ENCODE results near the gene KLHL30. TPM values are rescaled to one million over a fixed set of nuclear protein-coding genes. Genes with fewer than 3 reads are reported as not detected.

Gene KLHL30
- total RNA-seq, 1 experiment from 2014 or later = not detected

DNA sequence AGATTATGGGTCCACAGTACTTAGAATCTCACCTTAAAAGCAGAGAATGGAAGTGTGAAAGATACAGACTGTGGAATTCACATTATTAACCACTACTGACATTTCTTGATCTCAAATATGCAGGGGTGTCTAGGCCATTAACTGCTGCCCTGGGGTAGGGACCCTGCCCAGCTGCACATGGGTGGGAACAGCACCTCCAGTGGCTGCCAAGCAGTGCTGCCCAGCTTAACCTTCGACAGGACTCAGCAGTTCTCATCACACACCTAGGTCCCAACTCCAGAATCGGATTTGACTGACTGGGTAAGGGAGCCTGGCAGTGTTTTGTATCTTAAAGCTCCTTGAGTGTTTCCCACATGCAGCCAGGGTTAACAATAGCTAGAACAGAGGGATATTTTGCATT, 35.2 kb downstream of the KLHL30 start:
- DNase-seq = no peak
- Histone ChIP-seq H3K79me2 (ENCODE audit: insufficient read depth, low read length) (no peaks in the 10 kb centered on the region), H3K18ac (ENCODE audit: insufficient read length, low read depth, low read length) (no peak overlapping the region), H3K4me2 (ENCODE audit: insufficient read depth, insufficient read length, low read length) (no peak overlapping the region), H4K20me1 (ENCODE audit: control insufficient read depth, insufficient read depth, insufficient read length) (no peaks in the 10 kb centered on the region), H2BK15ac (ENCODE audit: low read depth, low read length) (no peak overlapping the region), H3K14ac (ENCODE audit: insufficient read depth, low read length) (no peak overlapping the region), H3K27me3 (ENCODE audit: insufficient read depth, low read length) (no peaks in the 10 kb centered on the region), H4K5ac (ENCODE audit: insufficient read length, low read depth, low read length) (no peak overlapping the region), H3K23me2 (ENCODE audit: insufficient read length, low read depth, low read length, poor library complexity, severe bottlenecking) (no peaks in the 10 kb centered on the region), H2BK120ac (ENCODE audit: low read depth, low read length, poor library complexity, severe bottlenecking) (no peak overlapping the region), H3K4ac (ENCODE audit: low read depth, low read length) (no peak overlapping the region), H3K79me1 (ENCODE audit: insufficient read depth, low read depth, low read length, poor library complexity, severe bottlenecking) (no peaks in the 10 kb centered on the region), H4K8ac (replicated peaks; ENCODE audit: insufficient read length, low read depth, low read length) (no peak overlapping the region), H3K9me3 (ENCODE audit: control insufficient read depth, low read depth, low read length) (no peaks in the 10 kb centered on the region), H2BK20ac (ENCODE audit: low read depth, low read length, poor library complexity, severe bottlenecking) (no peak overlapping the region), H3K56ac (ENCODE audit: insufficient read length, low read depth, low read length) (no peak overlapping the region), H3T11ph (ENCODE audit: low read length) (no peak overlapping the region), H2AK5ac (ENCODE audit: insufficient read length, low read length) (no peak overlapping the region), H2AFZ (ENCODE audit: low read length) (no peak overlapping the region), H3K9ac (ENCODE audit: extremely low read depth, insufficient read length, low read length) (no peak overlapping the region), H2BK5ac (ENCODE audit: insufficient read length, low read length) (no peak overlapping the region), H3K27ac (ENCODE audit: insufficient read length, low read depth, low read length) (no peak overlapping the region), H3K23ac (ENCODE audit: insufficient read length, low read depth, low read length) (no peak overlapping the region), H4K91ac (ENCODE audit: insufficient read length, low read depth, low read length) (no peak overlapping the region), H3K4me1 (ENCODE audit: insufficient read depth, low read length) (no peaks in the 10 kb centered on the region), H2BK12ac (ENCODE audit: insufficient read length, low read depth, low read length) (no peak overlapping the region)
- Mint-ChIP-seq H3K36me3 (ENCODE audit: insufficient read depth in 1 of 3, low read depth in 3 of 3) (peaks cover 16 to 69% (median 49%) of the 10 kb centered on the region in 3 experiments; a peak in 6 of 7 replicates), H3K4me3 (no peak overlapping the region), H3K27me3 (ENCODE audit: low read depth) (no peaks in the 10 kb centered on the region), H3K4me1 (no peaks in the 10 kb centered on the region), H3K27ac (no peak overlapping the region), H3K9me3 (no peaks in the 10 kb centered on the region)
- WGBS (ENCODE audit: extremely low coverage, insufficient read length, low lambda C conversion rate) = no CpG with 5 or more reads among the region's 2 CpGs
- TF ChIP-seq, protein P1, sequence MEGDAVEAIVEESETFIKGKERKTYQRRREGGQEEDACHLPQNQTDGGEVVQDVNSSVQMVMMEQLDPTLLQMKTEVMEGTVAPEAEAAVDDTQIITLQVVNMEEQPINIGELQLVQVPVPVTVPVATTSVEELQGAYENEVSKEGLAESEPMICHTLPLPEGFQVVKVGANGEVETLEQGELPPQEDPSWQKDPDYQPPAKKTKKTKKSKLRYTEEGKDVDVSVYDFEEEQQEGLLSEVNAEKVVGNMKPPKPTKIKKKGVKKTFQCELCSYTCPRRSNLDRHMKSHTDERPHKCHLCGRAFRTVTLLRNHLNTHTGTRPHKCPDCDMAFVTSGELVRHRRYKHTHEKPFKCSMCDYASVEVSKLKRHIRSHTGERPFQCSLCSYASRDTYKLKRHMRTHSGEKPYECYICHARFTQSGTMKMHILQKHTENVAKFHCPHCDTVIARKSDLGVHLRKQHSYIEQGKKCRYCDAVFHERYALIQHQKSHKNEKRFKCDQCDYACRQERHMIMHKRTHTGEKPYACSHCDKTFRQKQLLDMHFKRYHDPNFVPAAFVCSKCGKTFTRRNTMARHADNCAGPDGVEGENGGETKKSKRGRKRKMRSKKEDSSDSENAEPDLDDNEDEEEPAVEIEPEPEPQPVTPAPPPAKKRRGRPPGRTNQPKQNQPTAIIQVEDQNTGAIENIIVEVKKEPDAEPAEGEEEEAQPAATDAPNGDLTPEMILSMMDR (conservative IDR thresholded peaks at IDR 0.05) = peak; percentile 56
